ENCODE data around the gene SLC39A10.

- TF ChIP-seq RAD21 (IDR thresholded peaks at IDR 0.05; ENCODE audit: low read length) = no peak
- no peak for TF ChIP-seq CEBPB (IDR thresholded peaks at IDR 0.05; ENCODE audit: low read depth, low read length)
- TF ChIP-seq, protein P1, sequence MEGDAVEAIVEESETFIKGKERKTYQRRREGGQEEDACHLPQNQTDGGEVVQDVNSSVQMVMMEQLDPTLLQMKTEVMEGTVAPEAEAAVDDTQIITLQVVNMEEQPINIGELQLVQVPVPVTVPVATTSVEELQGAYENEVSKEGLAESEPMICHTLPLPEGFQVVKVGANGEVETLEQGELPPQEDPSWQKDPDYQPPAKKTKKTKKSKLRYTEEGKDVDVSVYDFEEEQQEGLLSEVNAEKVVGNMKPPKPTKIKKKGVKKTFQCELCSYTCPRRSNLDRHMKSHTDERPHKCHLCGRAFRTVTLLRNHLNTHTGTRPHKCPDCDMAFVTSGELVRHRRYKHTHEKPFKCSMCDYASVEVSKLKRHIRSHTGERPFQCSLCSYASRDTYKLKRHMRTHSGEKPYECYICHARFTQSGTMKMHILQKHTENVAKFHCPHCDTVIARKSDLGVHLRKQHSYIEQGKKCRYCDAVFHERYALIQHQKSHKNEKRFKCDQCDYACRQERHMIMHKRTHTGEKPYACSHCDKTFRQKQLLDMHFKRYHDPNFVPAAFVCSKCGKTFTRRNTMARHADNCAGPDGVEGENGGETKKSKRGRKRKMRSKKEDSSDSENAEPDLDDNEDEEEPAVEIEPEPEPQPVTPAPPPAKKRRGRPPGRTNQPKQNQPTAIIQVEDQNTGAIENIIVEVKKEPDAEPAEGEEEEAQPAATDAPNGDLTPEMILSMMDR (conservative IDR thresholded peaks at IDR 0.05; ENCODE audit: low read depth, low read length) = no peak
- TF ChIP-seq MXI1 (IDR thresholded peaks at IDR 0.05; ENCODE audit: borderline replicate concordance, low read depth, low read length) = no peak
- TF ChIP-seq USF2 (IDR thresholded peaks at IDR 0.05; ENCODE audit: low read depth, low read length) = no peak
- no peak for TF ChIP-seq POLR2A (IDR thresholded peaks at IDR 0.05; ENCODE audit: low read depth, low read length)
- no peak for TF ChIP-seq RCOR1 (IDR thresholded peaks at IDR 0.05; ENCODE audit: insufficient replicate concordance, low read length)
Measured at GRCh38 chr2:195682077-195682476, 25.1 kb downstream of the SLC39A10 start.

Measured in IMR-90 (cell line).